ENCODE data around the gene CRYGD.
"Not testable (repeated sequence)": the region's sequence is repeated elsewhere in the genome, so short reads cannot be mapped to it uniquely, and the experiment has no call there.

The CRYGD gene

DNA sequence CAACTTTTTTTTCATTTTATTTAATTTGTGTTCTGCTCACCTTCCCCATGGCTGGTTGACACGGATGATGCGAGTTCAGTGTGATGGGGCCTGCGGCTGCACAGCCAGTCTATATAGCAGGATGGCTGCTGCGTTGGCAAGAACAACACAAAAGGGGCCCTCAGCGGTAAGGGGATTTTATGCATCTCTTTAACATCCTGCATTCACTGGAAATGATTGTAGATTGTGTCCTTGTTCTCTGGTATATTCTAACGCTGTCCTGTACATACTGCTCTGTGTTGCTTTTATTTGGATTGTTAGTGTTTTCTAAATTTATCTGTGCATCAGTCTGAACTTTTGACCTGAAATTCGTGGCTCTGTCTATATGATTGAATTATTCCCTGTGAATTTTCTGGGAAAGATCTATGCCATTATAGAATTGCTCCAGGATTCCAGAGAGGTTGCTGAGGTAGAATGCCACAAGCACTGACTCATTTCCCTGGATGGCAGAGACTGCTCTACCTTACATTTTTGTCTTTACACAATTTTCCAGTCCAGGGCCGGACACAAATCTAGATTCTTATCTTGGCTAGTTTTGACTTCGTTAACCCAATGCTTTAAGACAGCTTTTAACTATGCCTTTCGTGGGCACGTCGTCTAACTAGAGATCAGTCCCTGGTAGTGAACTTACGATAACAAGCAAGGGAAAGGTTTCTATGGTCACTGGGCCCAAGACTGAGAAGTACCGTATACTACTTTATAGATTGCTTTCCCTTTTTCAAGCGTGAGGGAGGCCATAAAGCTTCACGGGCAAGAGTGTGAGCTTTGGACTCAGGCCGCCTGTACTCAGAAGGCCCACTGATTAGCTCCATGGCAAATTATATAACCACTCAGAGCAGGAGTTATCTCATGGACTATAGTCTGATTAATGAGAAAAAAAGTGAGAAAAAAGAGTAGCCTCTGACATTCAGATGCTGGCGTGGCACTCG lies 5.7 kb upstream of the CRYGD start, which contains the start of gene CRYGC:
Gene CRYGC (minus strand): TSS at position 85 of the 968 bp plus-strand sequence. CDS start 36 bp downstream, at position 49.
- no peak for DNase-seq

GRCh38 chr2:208128136-208128535 lies 3.8 kb upstream of the CRYGD start:
- DNase-seq = no peak

GRCh38 chr2:208127090-208127489 lies 2.8 kb upstream of the CRYGD start:
- DNase-seq = no peak

GRCh38 chr2:208125251-208125650 lies 927 bp upstream of the CRYGD start:
- DNase-seq = no peak

DNA sequence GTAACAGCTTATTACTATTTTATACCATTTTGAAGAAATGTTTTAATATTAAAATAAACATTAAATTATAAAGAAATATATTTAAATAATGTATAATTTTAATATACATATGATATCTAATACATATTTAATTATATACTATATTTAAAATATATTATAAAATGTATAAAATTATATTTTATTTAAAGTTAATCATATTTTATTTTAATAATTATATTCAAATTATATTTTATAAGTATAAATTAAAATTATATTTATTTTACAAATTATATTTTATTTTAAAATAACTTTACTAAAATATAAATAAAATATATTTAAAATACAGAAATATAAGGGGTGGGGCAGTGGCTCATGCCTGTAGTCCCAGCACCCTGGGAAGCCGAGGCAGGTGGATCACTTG lies 2.1 kb downstream of the CRYGD start:
- DNase-seq = no peak

- DNase-seq = no peak
These were observed 5.4 kb downstream of the CRYGD start for GRCh38 chr2:208118918-208119317.

DNA sequence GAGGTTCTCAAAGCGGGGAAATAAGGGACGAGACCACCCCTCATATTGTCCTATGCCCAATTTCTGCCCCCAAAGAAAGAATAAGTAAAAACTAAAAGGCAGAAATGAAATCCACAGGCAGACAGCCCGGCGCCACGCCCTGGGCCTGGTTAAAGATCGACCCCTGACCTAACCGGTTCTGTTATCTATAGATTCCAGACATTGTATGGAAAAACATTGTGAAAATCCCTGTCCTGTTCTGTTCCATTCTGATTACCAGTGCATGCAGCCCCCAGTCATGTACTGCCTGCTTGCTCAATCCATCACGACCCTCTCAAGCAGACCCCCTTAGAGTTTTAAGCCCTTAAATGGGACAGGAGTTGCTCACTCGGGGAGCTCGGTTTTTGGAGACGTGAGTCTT lies 6.9 kb downstream of the CRYGD start:
- DNase-seq = not testable (repeated sequence)

- no peak for DNase-seq
These were observed 11.4 kb downstream of the CRYGD start for GRCh38 chr2:208112969-208113368.

GRCh38 chr2:208112273-208112745 lies 12.0 kb downstream of the CRYGD start:
- not testable (repeated sequence) for DNase-seq

GRCh38 chr2:208103616-208104015 lies 20.7 kb downstream of the CRYGD start:
- DNase-seq = no peak

DNA sequence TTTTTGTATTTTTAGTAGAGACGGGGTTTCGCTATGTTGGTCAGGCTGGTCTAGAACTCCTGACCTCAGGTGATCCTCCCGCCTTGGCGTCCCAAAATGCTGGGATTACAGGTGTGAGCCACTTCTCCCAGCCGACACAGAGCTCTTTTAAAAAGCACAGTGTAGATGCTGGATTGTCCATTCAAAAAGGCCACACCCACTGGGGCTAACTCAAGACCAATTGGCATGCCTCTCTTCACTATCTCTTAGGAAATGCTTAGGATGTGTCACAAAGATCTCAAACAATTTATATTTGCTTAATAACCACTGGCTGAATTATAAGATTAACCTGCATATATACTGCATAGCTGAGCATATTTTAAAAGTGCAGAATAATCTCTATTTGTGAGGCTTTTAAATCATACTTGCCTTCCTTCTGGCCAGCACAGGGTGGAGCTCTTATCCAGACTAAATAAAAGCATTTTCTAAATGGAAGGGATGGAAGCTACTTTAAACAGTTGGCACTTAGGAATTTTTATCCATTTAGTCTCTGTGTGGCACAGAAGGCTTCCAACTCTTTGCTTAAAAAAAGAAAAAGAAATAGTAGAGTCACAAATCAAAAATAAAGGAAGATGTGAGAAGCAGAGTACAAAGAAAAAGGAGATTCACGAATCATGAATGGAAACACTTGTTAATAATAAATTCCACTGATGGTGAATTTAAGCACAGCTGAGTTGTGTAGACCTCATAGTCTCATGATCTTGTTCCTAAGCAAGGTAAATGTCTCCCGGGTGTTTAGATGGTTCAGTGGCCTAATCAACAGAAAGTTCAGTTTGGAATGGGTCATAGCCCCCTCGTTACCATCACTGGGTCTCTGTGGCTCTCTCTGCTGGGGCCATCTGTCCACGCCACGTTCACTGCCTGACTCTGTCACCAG lies 22.4 kb downstream of the CRYGD start:
- DNase-seq = no peak

DNA sequence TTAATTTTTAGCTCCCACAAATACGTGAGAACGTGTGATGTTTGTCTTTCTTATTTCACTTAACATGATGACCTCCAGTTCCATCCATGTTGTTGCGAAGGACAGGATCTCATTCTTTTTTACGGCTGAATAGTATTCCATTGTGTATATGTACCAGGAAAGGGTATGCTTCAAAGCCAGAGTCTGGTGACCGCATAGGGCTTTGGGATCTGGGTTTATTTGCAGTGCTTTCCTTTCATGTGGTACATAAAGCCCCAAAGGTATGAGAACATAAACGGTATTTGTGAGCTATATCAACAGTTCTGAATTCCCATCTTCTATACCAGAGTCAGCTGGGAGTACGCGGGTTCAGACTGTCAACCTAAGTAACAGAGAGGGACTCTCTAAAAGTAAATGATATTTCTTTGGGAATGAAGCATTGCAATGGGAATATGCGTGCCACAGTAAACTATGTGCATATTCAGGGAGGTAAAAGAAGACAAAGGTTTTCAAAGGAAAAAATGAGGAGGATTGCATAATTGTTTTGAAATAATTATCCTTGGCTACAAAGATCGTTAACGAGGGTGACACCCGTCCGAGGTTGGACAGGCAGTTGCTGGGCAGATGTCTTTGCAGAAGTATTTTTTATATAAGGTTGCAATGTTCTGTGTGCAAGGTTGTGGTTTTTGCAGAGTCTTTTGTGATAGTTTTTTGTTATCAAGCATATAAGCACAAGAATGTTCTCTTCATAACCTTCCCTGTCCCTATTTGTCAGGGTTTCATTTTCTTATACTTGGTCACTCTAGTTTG lies 24.4 kb downstream of the CRYGD start:
- no peak for DNase-seq

- DNase-seq = not testable (repeated sequence)
These were observed 25.6 kb downstream of the CRYGD start for GRCh38 chr2:208098701-208099100.

DNA sequence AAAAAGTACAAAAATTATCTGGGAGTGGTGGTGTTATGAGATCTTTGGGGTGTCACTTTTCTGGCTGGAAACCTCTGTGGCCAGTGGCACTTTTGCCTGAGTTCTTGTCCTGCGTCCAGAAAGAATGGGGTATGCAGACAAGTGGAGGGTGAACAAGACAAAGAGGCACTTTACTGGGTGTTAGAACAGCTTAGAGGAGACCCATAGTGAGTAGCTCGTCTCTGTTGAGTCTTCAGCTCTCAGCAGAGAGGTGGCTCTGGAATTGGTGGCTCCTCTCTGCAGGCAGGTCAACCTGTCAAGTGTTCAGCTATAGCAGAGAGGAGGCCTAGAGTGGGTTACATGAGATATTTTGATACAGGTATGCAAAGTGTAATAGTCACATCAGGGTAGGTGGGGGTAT lies 26.1 kb downstream of the CRYGD start:
- no peak for DNase-seq

- DNase-seq = no peak
These were observed 26.5 kb downstream of the CRYGD start for GRCh38 chr2:208097801-208098200.

DNA sequence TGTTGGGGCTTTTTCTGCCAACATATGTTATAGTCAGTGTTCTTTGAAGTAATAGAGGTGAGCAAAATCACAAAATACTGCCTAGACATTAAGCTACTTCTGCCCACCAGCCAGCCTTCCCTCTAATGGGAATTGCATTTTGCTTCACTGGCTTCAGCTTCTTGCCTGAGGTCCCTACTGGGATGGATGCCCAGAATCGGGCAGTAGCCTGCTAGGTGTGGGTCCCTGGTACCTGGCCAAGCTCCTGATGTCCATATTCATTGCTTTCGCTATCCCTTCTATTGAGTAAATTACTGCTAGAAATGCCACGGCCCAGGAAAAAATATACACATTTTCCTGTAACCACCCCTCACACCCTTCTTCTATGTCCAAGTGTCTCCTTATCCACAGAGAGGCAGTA lies 27.0 kb downstream of the CRYGD start:
- DNase-seq = no peak

DNA sequence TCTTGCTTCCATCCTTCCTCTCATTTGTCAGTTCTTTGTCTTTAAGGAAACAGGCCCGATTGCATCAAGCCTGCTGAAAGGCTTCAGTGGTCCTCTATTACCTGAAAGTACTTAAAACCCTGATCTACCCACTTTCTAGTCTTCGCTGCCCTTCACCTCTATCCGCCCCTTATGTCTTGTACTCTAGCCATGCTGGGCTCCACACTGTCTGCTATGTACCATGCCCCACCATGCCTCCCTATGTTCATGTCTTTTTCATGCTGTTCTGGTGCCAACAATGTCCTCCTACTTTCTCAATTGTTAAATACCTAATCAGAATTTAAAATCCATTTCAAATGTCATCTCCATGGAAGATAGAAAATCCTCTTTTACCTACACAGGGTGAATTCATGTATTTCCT lies 28.2 kb downstream of the CRYGD start:
- no peak for DNase-seq

- DNase-seq = no peak
These were observed 31.2 kb downstream of the CRYGD start for GRCh38 chr2:208093128-208093527.

GRCh38 chr2:208092093-208092832 lies 32.1 kb downstream of the CRYGD start:
- no peak for DNase-seq

- no peak for DNase-seq
These were observed 33.9 kb downstream of the CRYGD start for GRCh38 chr2:208090420-208090819.

DNA sequence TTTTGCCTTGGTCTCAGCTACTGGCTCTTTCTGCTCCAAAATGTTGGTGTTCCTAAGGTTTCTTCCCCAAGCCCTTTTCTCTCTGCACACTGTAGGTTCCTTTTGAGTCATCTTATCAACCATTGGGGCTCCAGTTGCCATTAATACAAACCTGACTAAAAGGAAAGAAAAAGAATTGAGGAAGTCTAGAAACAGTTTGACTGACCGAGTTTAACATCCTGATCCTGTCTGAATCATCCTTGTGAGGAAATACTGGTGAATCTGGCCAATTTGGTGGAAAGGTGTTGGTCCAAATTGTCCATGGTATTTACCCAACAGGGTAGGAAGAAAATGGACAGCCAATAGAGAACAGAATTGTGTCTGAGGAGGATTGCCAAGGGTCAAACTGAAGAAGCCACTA lies 38.3 kb downstream of the CRYGD start:
- no peak for DNase-seq

DNA sequence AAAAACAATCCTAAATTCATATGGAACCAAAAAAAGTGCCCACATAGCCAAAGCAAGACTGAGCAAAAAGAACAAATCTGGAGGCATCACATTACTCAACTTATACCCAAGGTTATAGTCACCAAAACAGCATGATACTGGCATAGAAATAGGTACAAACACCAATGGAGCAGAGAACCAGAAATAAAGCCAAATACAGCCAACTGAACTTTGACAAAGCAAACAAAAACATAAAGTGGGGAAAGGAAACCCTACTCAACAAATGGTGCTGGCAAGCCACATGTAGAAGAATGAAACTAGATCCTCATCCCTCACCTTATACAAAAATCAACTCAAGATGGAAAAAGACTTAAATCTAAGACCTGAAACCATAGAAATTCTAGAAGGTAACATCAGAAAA lies 40.5 kb downstream of the CRYGD start:
- no peak for DNase-seq

All from cortex of kidney (tissue), 1 donor.